HEK293 (cell line): ENCODE data around the gene PRICKLE1.

Experiments used
- CTCF ChIP-seq: fragments of 450-650 bp; formaldehyde crosslinking; IDR thresholded peaks from 2 replicates; pipeline ENCODE4 v1.5.1; 2016; ENCODE audit warnings: missing biosample characterization, missing genetic modification characterization
- HIC1 ChIP-seq: fragments of 450-650 bp; formaldehyde crosslinking; IDR thresholded peaks from 2 replicates; pipeline ENCODE4 v1.5.1; 2016; ENCODE audit warnings: missing biosample characterization, missing genetic modification characterization
- MYNN ChIP-seq: fragments of 450-650 bp; formaldehyde crosslinking; IDR thresholded peaks from 2 replicates; pipeline ENCODE4 v1.5.1; 2016; ENCODE audit warnings: missing biosample characterization, missing genetic modification characterization, borderline replicate concordance
- REST ChIP-seq: fragments of 450-650 bp; formaldehyde crosslinking; IDR thresholded peaks from 2 replicates; pipeline ENCODE4 v1.5.1; 2016; ENCODE audit warnings: missing biosample characterization, missing genetic modification characterization
- SP2 ChIP-seq: fragments of 450-650 bp; formaldehyde crosslinking; IDR thresholded peaks from 2 replicates; pipeline ENCODE4 v1.5.1; 2016; ENCODE audit warnings: missing biosample characterization, missing genetic modification characterization
- ZEB2 ChIP-seq: fragments of 450-650 bp; formaldehyde crosslinking; IDR thresholded peaks from 2 replicates; pipeline ENCODE4 v1.5.1; 2016; ENCODE audit warnings: missing biosample characterization, missing genetic modification characterization
- ZNF302 ChIP-seq: fragments of 450-650 bp; formaldehyde crosslinking; IDR thresholded peaks from 2 replicates; pipeline ENCODE4 v1.5.1; 2016; ENCODE audit warnings: missing biosample characterization, missing genetic modification characterization, low read depth
- ZNF324 ChIP-seq: fragments of 450-650 bp; formaldehyde crosslinking; IDR thresholded peaks from 2 replicates; pipeline ENCODE4 v1.5.1; 2016; ENCODE audit warnings: missing biosample characterization, missing genetic modification characterization
- ZNF501 ChIP-seq: fragments of 450-650 bp; formaldehyde crosslinking; IDR thresholded peaks from 2 replicates; pipeline ENCODE4 v1.5.1; 2016; ENCODE audit warnings: missing biosample characterization, missing genetic modification characterization

- TF ChIP-seq CTCF (tag by site-specific recombination) (no peak), MYNN (tag by site-specific recombination) (no peak), HIC1 (tag by site-specific recombination) (no peak), ZNF501 (no peak), ZNF302 (no peak), REST (tag by site-specific recombination) (no peak), ZEB2 (tag by site-specific recombination) (no peak), SP2 (tag by site-specific recombination) (no peak), ZNF324 (tag by site-specific recombination) (no peak)
These were observed 127.1 kb downstream of the PRICKLE1 start for GRCh38 chr12:42462486-42462885.
